HG03025 (cell line): ENCODE measurements around the gene SEL1L3.
A peak's percentile ranks its signal among the peaks of the same experiment; 100 is the strongest.
"Not testable (repeated sequence)": the region's sequence is repeated elsewhere in the genome, so short reads cannot be mapped to it uniquely, and the experiment has no call there.

ENCODE experiments used
- ATAC-seq: cut with Tn5 transposase; IDR thresholded peaks from one replicate; pipeline ENCODE4 v1.9.1; 2021; ENCODE audit warnings: mild to moderate bottlenecking, moderate library complexity; ENCODE audit not compliant: unreplicated experiment, low FRiP score

Gene SEL1L3

GRCh38 chr4:25879991-25880651 lies 17.3 kb upstream of the SEL1L3 start:
- ATAC-seq: peak; percentile 81

- ATAC-seq: no peak
Measured at GRCh38 chr4:25879587-25879986, 16.8 kb upstream of the SEL1L3 start.

- no peak for ATAC-seq
Measured at GRCh38 chr4:25879091-25879584, 16.4 kb upstream of the SEL1L3 start.

- no peak for ATAC-seq
Measured at GRCh38 chr4:25878676-25879075, 15.9 kb upstream of the SEL1L3 start.

- peak; percentile 32 for ATAC-seq
Measured at GRCh38 chr4:25875281-25875745, 12.5 kb upstream of the SEL1L3 start.

- no peak for ATAC-seq
Measured at GRCh38 chr4:25874655-25875054, 11.9 kb upstream of the SEL1L3 start.

- ATAC-seq: no peak
Measured at GRCh38 chr4:25873632-25874129, 10.9 kb upstream of the SEL1L3 start.

GRCh38 chr4:25872851-25873631 lies 10.3 kb upstream of the SEL1L3 start:
- no peak for ATAC-seq

- peak; percentile 50 for ATAC-seq
Measured at GRCh38 chr4:25870081-25870480, 7.3 kb upstream of the SEL1L3 start.

- ATAC-seq: no peak
Measured at GRCh38 chr4:25867781-25868294, 5.0 kb upstream of the SEL1L3 start.

- ATAC-seq: not testable (repeated sequence)
Measured at GRCh38 chr4:25866401-25866800, 3.6 kb upstream of the SEL1L3 start.

GRCh38 chr4:25865586-25865985 lies 2.8 kb upstream of the SEL1L3 start:
- ATAC-seq: no peak

GRCh38 chr4:25863831-25864418 lies 1.1 kb upstream of the SEL1L3 start:
- ATAC-seq: no peak

- no peak for ATAC-seq
Measured at GRCh38 chr4:25863347-25863784, 578 bp upstream of the SEL1L3 start.

GRCh38 chr4:25861951-25862410 lies 807 bp downstream of the SEL1L3 start:
- peak; percentile 7 for ATAC-seq

- ATAC-seq: no peak
Measured at GRCh38 chr4:25861280-25861950, 1.4 kb downstream of the SEL1L3 start.

GRCh38 chr4:25860586-25861279 lies 2.1 kb downstream of the SEL1L3 start:
- no peak for ATAC-seq

- no peak for ATAC-seq
Measured at GRCh38 chr4:25859429-25860148, 3.2 kb downstream of the SEL1L3 start.

GRCh38 chr4:25857851-25858400 lies 4.9 kb downstream of the SEL1L3 start:
- ATAC-seq: no peak
